Mucosa of stomach (tissue), 1 donor: Measurements from ENCODE around the gene KRTAP5-9.
"Not testable (repeated sequence)": the region's sequence is repeated elsewhere in the genome, so short reads cannot be mapped to it uniquely, and the experiment has no call there.

Experiments used
- H3K27me3 ChIP-seq: one replicate; pipeline ENCODE4 v1.7.0; 2013; ENCODE audit warnings: mild to moderate bottlenecking, low read length; ENCODE audit not compliant: control insufficient read depth, insufficient read depth
- H3K36me3 ChIP-seq: one replicate; pipeline ENCODE4 v1.7.0; 2013; ENCODE audit warnings: low read length; ENCODE audit not compliant: control insufficient read depth, insufficient read depth
- H3K4me1 ChIP-seq: one replicate; pipeline ENCODE4 v1.7.0; 2013; ENCODE audit warnings: mild to moderate bottlenecking, low read length; ENCODE audit not compliant: control insufficient read depth, insufficient read depth
- H3K4me3 ChIP-seq: one replicate; pipeline ENCODE4 v1.7.0; 2013; ENCODE audit warnings: low read length
- H3K9ac ChIP-seq: one replicate; pipeline ENCODE4 v1.7.0; 2013; ENCODE audit warnings: mild to moderate bottlenecking, low read length, moderate library complexity
- H3K9me3 ChIP-seq: one replicate; pipeline ENCODE4 v1.7.0; 2013; ENCODE audit warnings: mild to moderate bottlenecking, low read length, moderate library complexity; ENCODE audit not compliant: control insufficient read depth
- donor health status: Pancreatic carcinoma.

The KRTAP5-9 gene

GRCh38 chr11:71566626-71567599 lies 18.7 kb downstream of the KRTAP5-9 start:
- H3K4me1 ChIP-seq, H3K4me3 ChIP-seq, H3K27me3 ChIP-seq, H3K9me3 ChIP-seq, H3K36me3 ChIP-seq, H3K9ac ChIP-seq: not testable (repeated sequence)

- H3K4me3 ChIP-seq, H3K27me3 ChIP-seq, H3K4me1 ChIP-seq, H3K9me3 ChIP-seq, H3K36me3 ChIP-seq, H3K9ac ChIP-seq: not testable (repeated sequence)
Observed at GRCh38 chr11:71567633-71568032, 19.4 kb downstream of the KRTAP5-9 start.

- peaks cover 5% of the 10 kb centered on the region for H3K27me3 ChIP-seq
- H3K4me3 ChIP-seq = no peak overlapping the region
- no peaks in the 10 kb centered on the region for H3K9me3 ChIP-seq
- no peaks in the 10 kb centered on the region for H3K4me1 ChIP-seq
- no peak overlapping the region for H3K9ac ChIP-seq
- no peaks in the 10 kb centered on the region for H3K36me3 ChIP-seq
Observed at GRCh38 chr11:71568704-71569349, 20.6 kb downstream of the KRTAP5-9 start.

- H3K4me1 ChIP-seq, H3K27me3 ChIP-seq, H3K9me3 ChIP-seq, H3K9ac ChIP-seq, H3K36me3 ChIP-seq, H3K4me3 ChIP-seq: not testable (repeated sequence)
Observed at GRCh38 chr11:71571101-71571850, 23.1 kb downstream of the KRTAP5-9 start.

GRCh38 chr11:71572811-71573210 lies 24.6 kb downstream of the KRTAP5-9 start:
- H3K36me3 ChIP-seq = no peaks in the 10 kb centered on the region
- H3K9me3 ChIP-seq = no peaks in the 10 kb centered on the region
- no peaks in the 10 kb centered on the region for H3K27me3 ChIP-seq
- no peaks in the 10 kb centered on the region for H3K4me1 ChIP-seq
- no peak overlapping the region for H3K9ac ChIP-seq
- no peak overlapping the region for H3K4me3 ChIP-seq

- no peaks in the 10 kb centered on the region for H3K4me1 ChIP-seq
- H3K4me3 ChIP-seq = no peak overlapping the region
- no peaks in the 10 kb centered on the region for H3K27me3 ChIP-seq
- no peaks in the 10 kb centered on the region for H3K9me3 ChIP-seq
- H3K36me3 ChIP-seq = no peaks in the 10 kb centered on the region
- H3K9ac ChIP-seq = no peak overlapping the region
Observed at GRCh38 chr11:71574418-71574817, 26.2 kb downstream of the KRTAP5-9 start.

GRCh38 chr11:71575723-71576424 lies 27.7 kb downstream of the KRTAP5-9 start:
- H3K9me3 ChIP-seq = no peaks in the 10 kb centered on the region
- H3K36me3 ChIP-seq = no peaks in the 10 kb centered on the region
- no peak overlapping the region for H3K4me3 ChIP-seq
- H3K9ac ChIP-seq = no peak overlapping the region
- no peaks in the 10 kb centered on the region for H3K4me1 ChIP-seq
- no peaks in the 10 kb centered on the region for H3K27me3 ChIP-seq

GRCh38 chr11:71576688-71577465 lies 28.7 kb downstream of the KRTAP5-9 start:
- not testable (repeated sequence) for H3K9me3 ChIP-seq, H3K27me3 ChIP-seq, H3K4me3 ChIP-seq, H3K4me1 ChIP-seq, H3K9ac ChIP-seq, H3K36me3 ChIP-seq

GRCh38 chr11:71577469-71578004 lies 29.3 kb downstream of the KRTAP5-9 start:
- no peaks in the 10 kb centered on the region for H3K27me3 ChIP-seq
- H3K4me1 ChIP-seq = no peaks in the 10 kb centered on the region
- H3K9ac ChIP-seq = no peak overlapping the region
- H3K4me3 ChIP-seq = no peak overlapping the region
- no peaks in the 10 kb centered on the region for H3K9me3 ChIP-seq
- H3K36me3 ChIP-seq = no peaks in the 10 kb centered on the region

GRCh38 chr11:71579513-71579912 lies 31.3 kb downstream of the KRTAP5-9 start:
- not testable (repeated sequence) for H3K9me3 ChIP-seq, H3K4me1 ChIP-seq, H3K27me3 ChIP-seq, H3K9ac ChIP-seq, H3K4me3 ChIP-seq, H3K36me3 ChIP-seq
